ENCODE data around the gene PRIM2.
"Not testable (repeated sequence)": the region's sequence is repeated elsewhere in the genome, so short reads cannot be mapped to it uniquely, and the experiment has no call there.

The PRIM2 gene

GRCh38 chr6:57308755-57309154, 8.7 kb upstream of the PRIM2 start:
- DNase-seq (ENCODE audit: low read depth, low spot score): not testable (repeated sequence)

- DNase-seq (ENCODE audit: low read depth, low spot score): not testable (repeated sequence)
Measured at GRCh38 chr6:57310095-57310816, 7.2 kb upstream of the PRIM2 start.

GRCh38 chr6:57310817-57311157, 6.6 kb upstream of the PRIM2 start:
- no peak for DNase-seq (ENCODE audit: low read depth, low spot score)

DNA sequence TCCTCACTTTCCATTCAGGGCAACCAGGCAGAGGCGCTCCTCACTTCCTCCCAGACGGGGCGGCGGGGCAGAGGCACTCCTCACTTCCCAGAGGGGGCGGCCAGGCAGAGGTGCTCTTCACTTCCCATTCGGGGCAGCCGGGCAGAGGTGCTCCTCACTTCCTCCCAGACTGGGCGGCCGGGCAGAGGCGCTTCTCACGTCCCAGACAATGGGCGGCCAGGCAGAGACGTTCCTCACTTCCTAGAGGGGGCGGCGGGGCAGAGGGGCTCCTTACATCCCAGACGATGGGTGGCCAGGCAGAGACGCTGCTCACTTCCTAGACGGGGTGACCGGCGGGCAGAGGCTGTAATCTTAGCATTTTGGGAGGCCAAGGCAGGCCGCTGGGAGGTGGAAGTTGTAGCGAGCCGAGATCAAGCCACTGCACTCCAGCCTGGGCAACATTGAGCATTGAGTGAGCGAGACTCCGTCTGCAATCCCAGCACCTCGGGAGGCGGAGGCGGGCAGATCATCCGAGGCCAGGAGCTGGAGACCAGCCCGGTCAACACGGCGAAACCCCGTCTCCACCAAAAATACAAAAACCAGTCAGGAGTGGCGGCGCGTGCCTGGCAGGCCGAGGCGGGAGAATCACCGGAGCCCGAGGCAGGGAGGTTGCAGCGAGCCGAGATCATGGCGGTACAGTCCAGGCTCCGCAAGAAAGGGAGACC, 6.0 kb upstream of the PRIM2 start:
- DNase-seq (ENCODE audit: low read depth, low spot score): not testable (repeated sequence)

DNA sequence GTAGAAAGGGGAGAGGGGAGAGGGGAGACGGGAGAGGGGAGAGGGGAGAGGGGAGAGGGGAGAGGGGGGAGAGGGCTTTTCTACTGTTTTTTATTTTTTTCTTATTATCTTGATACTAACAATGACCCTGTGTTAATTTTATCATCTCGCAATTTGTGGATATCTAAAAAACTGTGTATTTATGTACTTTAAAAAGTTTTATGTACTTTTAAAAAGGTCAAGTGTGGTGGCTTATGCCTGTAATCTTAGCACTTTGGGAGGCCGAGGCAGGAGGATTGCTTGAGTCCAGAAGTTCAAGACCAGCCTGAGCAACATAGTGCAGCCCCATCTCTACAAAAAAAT, 5.5 kb upstream of the PRIM2 start:
- no peak for DNase-seq (ENCODE audit: low read depth, low spot score)

DNA sequence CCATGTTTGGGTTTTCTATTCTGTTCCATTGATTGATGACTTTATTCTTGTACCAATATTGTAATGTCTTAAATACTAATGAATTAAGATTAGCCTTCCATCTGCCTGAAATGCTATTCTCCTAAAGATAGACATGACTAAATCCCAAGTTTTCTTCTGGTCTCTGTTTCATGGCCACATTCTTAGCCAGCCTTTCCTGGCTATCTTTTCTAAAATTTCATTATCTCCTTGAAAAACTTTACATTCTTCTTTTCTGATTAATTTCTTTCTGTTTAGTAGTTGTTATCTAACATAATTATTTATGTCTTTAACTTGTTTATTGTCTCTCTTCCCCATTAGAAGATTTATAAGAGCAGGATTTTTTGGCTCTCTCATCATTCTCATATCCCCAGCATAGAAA, 4.4 kb upstream of the PRIM2 start:
- no peak for DNase-seq (ENCODE audit: low read depth, low spot score)

GRCh38 chr6:57313711-57314471, 3.5 kb upstream of the PRIM2 start:
- no peak for DNase-seq (ENCODE audit: low read depth, low spot score)

DNA sequence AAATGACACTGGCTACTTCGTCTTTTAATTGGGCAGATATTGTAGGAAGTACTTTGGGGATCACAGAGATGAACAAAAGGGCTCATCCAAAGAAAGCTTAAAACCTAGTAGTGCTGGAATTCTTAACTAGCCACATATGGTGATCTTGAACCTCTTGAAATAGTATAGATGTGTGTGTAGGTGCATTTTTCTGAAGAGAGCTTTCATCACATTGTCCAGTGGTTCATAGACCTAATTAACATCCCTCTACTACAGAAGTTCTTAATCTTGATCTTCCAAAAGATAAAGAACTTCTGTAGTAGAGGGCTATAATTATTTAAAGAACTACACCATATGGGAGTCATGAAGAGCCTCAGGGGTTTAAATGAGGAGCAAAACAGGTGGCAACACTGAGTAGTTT, 2.3 kb upstream of the PRIM2 start:
- no peak for DNase-seq (ENCODE audit: low read depth, low spot score)

DNA sequence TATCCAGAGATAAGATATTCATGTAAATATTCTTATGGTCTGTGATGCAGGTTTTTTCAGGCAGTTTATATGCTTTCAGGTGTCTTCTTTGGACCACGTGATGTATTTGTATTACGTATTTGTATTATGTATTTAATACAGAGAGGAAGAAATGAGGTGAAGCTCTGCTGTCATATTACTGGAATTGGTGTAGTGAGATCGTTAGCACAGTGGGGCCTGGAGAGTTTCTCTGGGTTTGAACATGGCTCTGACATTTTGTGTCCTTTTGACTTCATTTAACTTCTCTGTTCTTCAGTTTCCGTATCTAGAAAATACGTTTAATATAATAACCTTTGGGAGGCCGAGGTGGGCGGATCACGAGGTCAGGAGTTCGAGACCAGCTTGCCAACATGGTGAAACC, 1.6 kb upstream of the PRIM2 start:
- no peak for DNase-seq (ENCODE audit: low read depth, low spot score)

DNA sequence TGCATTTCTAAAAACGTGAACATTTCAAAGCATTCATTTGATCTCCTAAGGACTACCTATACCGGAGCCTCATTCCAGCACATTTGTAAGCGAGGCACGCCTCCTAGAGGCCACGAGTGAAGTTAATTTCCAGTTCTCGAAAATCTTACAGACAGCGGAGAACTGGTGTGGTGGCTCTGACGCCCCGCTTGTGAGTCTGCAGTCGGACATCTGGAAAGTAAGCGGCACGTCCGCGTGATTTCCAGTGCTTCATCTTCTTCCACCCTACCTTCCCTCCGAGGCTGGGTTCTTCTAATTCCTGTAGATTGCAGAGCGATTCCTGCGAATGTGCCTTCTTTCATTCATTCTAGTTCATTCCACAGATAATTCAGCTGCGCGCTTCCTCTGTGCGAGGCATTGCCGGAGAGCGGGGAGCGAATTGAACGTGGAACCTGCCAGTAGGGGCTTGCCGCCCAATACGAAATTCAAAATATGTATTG, 810 bp upstream of the PRIM2 start:
- peak; percentile 64 for DNase-seq (ENCODE audit: low read depth, low spot score)

DNA sequence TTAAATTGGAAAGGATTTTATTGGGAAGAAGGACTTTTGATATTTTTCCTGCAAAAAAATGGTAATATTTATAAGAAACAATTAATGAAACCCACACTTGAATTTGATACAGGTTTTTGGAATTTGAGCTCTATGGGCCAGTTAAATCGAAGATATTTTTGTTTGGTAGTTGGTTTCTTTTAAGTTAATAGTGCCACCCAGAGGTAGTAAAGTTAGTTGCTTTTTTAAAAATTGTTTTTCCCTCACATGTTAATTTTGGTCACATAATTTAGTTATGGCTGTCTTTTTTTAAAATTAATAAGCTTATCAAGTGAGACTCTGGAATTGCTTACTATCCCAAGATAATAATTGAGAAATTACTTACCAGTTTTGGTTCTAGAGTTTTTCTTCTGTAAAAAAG, 7.1 kb downstream of the PRIM2 start:
- no peak for DNase-seq (ENCODE audit: low read depth, low spot score)

- DNase-seq (ENCODE audit: low read depth, low spot score): no peak
Measured at GRCh38 chr6:57327311-57327710, 9.9 kb downstream of the PRIM2 start.

DNA sequence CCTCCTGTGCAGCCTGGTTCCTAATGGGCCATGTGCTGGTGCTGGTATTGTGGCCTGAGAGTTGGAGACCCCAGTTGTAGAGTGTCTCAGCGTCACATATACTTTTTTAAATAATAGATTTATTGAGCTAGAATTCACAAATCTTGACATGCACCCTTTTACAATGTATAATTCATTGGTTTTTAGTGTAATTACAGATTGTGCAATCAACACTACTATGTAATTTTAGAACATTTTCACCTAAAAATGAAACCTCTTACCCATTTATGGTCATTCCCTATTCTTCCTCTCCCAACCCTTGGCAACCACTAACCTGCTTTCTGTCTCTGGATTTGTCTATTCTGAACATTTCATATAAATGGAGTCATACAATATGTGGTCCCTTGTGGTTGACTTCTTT, 10.6 kb downstream of the PRIM2 start:
- DNase-seq (ENCODE audit: low read depth, low spot score): no peak

DNA sequence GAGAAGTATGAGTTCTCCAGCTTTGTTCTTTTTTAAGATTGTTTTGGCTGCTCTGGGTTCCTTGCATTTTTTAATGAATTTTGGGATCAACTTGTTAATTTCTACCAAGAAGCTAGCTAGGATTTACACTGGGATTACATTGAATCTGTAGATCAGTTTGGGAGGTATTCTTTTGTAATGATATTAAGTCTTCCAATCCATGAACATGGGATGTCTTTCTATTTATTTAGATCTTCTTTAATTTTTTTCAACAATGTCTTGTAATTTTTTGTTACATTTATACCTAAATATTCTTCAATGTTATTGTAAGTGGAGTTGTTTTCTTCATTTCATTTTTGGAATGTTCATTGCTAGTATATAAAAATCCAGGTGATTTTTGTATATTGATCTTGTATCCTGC, 12.5 kb downstream of the PRIM2 start:
- no peak for DNase-seq (ENCODE audit: low read depth, low spot score)

- DNase-seq (ENCODE audit: low read depth, low spot score): no peak
Measured at GRCh38 chr6:57342148-57342669, 24.8 kb downstream of the PRIM2 start.

DNA sequence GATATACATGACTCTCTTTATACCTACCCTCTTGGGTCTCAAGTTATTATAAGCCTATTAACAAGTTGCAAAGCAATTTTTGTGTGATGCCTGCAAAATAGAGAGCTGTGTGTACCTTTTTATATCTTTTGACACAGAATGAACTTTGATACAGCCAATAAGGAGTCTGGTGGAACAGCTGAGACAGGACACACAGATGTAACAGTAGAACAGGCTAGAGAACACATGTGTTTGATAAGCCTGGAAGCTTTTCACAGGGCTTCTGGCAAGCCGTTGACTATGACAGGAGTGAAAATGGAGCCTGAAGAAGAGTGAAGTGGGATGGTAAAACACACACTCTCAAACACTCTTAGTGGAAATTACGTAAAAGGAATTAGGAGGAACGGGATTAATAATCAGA, 25.9 kb downstream of the PRIM2 start:
- not testable (repeated sequence) for DNase-seq (ENCODE audit: low read depth, low spot score)

GRCh38 chr6:57346715-57347114, 29.3 kb downstream of the PRIM2 start:
- DNase-seq (ENCODE audit: low read depth, low spot score): not testable (repeated sequence)

GRCh38 chr6:57347597-57347996, 30.2 kb downstream of the PRIM2 start:
- DNase-seq (ENCODE audit: low read depth, low spot score): not testable (repeated sequence)

GRCh38 chr6:57350443-57350842, 33.0 kb downstream of the PRIM2 start:
- not testable (repeated sequence) for DNase-seq (ENCODE audit: low read depth, low spot score)

DNA sequence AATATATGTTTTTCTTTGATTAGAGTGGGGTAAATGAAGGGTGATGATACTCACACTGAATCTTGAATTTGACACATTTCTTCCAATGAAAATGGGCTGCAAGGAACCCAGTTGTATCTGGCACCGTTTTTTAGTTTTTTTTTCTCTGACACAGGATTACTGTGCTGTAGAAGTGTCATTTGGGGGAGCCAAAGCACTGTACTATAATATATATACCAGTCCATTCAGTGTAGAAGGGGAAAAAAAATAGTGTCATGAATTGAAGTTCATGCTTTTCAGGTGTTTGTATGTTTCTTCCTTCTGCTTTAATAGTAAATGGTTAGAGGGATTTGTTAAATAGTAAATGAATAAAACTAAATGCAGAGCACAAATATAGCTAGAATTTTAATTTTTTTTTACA, 35.2 kb downstream of the PRIM2 start:
- DNase-seq (ENCODE audit: low read depth, low spot score): not testable (repeated sequence)

GRCh38 chr6:57358319-57358718, 40.9 kb downstream of the PRIM2 start:
- DNase-seq (ENCODE audit: low read depth, low spot score): not testable (repeated sequence)

GRCh38 chr6:57359766-57360165, 42.3 kb downstream of the PRIM2 start:
- not testable (repeated sequence) for DNase-seq (ENCODE audit: low read depth, low spot score)

All from activated naive CD8-positive, alpha-beta T cell treated with anti-CD3 and anti-CD28 coated beads, Interleukin-2, amount 50 U/mL, for 16 hours (primary cell).